GM10266 (cell line): ENCODE measurements around the gene IMMP2L.

Experiments used
- DNase-seq: peaks from one replicate; pipeline ENCODE4 v3.0.0; 2012; ENCODE audit errors: extremely low spot score
- TF ChIP-seq, protein P1 (sequence below): IDR thresholded peaks from 2 replicates; pipeline ENCODE4 v1.5.1; 2012; ENCODE audit warnings: mild to moderate bottlenecking, low read depth; ENCODE audit not compliant: control insufficient read depth, insufficient read depth; ENCODE audit errors: missing control alignments

The IMMP2L gene

DNA sequence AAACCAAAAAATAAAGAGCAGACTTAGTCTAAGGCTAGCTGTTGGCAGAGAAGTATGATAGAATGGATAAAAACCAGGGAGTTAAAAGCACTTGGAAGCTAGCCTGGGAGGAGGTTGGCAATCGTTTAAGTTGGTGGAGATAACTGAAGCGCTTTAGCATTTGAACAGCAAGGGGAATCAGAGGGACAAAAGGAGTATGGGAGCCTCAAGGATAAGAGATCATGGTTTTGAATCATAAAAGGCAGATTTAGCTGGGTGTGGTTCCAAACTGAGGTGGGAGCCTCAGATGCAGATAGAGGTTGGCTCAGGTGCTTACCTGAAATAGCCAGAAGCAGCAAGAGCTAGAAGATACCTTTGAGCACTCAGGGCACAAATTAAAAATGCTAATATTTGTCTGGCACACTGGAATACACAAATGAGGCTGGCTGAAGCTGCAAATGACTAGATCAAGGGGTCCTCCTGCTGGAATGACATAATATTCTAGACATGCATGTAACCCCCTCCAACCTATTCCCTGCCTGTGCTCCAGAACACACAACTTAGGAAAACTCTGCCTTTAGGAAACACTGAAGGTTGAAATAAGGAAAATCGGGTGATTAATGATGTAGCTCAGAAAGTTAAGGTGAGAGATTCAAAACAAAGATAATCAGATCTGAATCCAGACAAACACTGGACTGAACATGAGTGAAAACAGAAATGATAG, 843.6 kb downstream of the IMMP2L start:
- DNase-seq: no peak
- TF ChIP-seq, protein P1, sequence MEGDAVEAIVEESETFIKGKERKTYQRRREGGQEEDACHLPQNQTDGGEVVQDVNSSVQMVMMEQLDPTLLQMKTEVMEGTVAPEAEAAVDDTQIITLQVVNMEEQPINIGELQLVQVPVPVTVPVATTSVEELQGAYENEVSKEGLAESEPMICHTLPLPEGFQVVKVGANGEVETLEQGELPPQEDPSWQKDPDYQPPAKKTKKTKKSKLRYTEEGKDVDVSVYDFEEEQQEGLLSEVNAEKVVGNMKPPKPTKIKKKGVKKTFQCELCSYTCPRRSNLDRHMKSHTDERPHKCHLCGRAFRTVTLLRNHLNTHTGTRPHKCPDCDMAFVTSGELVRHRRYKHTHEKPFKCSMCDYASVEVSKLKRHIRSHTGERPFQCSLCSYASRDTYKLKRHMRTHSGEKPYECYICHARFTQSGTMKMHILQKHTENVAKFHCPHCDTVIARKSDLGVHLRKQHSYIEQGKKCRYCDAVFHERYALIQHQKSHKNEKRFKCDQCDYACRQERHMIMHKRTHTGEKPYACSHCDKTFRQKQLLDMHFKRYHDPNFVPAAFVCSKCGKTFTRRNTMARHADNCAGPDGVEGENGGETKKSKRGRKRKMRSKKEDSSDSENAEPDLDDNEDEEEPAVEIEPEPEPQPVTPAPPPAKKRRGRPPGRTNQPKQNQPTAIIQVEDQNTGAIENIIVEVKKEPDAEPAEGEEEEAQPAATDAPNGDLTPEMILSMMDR: no peak

DNA sequence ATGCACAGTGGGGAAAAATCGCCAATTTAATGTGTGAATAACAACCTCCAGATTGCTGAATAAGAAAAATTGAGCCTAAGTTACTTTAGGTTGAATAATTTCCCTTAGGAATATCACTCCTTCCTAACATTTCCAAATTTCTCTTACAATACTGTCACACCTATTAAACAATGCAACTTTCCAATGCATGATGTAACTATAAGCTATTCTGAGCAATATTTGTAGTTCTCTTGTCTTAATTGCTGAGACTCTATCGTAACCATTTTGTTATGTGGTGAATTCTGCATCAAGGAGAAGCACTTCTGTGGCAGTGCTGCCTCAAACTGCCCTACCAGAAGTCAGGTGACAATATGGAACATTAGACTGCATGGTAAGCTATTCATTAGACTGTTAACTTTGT, 858.1 kb downstream of the IMMP2L start:
- DNase-seq: no peak

DNA sequence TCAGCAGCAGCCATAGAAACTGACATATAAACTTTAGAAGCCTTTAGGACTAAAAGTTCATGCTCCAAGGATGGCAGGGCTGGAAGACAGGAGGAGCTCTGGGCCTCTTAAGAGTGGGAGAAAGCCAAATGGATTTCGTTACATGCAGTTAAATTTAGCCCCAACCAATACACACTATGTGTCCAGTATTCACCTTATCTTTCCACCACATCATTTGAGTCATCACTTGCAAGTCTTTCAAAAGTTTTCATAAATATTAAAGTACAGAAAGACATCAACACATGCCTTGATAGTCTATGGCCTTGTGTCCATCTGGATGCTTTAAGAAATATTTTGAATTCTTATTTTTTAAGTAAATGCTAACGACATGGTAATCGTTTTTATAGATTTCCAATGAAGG, 863.7 kb downstream of the IMMP2L start:
- DNase-seq: no peak
- TF ChIP-seq, protein P1: no peak

More for the DNA sequence above, 858.1 kb downstream of the IMMP2L start:
- TF ChIP-seq, protein P1: no peak

DNA sequence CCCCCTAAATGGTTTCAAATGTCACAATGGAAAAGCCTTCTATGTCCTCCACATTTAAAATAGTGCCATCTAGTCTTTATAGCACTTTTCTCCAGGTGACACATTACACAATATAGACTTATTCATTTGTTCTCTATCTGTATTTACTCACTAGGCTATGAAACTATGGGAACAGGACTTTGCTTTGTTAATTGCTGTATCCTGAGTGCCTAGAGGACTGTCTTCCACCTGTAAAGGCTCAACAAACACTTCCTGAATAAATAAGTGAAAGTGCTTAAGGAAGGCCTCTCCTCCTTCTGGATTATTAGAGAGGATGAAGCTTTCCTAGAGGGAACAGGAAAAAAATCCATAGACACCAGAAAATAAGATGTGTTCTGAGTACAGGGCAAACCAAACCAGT, 868.9 kb downstream of the IMMP2L start:
- DNase-seq: no peak
- TF ChIP-seq, protein P1: no peak

DNA sequence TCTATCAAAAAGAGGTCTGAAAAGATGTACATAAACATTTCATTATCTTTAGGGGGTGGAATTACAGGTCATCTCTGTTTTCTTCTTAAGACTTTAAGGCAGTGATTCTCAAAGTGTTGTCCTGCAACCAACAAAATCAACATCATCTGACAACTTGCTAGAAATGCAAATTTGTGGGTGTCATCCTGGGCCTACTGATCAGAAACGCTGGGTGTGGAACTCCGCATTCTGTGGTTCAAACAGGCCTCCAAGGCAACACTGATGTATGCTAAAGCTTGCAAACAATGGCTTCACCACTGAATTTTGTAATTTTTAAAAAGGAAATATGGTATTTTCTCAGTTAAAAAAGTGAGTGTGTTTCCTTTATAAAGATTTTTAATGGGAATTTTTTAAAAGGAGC, 873.4 kb downstream of the IMMP2L start:
- DNase-seq: no peak
- TF ChIP-seq, protein P1: no peak

DNA sequence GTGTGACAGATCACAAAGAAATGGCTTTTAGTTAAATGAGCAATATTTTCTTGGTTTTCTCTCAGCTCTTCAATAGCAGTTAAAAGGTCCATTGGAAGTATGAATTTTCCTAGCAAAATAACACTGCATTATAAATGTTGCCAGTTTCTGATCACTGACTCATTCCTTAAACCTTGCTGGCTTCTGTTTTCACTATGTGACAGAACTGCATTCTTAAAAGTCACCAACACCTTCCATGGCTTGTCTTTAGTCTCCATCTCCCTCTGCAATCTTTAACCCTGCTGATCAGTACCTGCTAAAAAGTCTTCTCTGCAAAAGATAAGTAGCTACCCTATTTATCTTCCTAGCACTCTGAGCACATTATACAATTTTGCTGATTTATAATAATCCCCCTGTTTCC, 876.4 kb downstream of the IMMP2L start:
- DNase-seq: no peak
- TF ChIP-seq, protein P1: no peak

DNA sequence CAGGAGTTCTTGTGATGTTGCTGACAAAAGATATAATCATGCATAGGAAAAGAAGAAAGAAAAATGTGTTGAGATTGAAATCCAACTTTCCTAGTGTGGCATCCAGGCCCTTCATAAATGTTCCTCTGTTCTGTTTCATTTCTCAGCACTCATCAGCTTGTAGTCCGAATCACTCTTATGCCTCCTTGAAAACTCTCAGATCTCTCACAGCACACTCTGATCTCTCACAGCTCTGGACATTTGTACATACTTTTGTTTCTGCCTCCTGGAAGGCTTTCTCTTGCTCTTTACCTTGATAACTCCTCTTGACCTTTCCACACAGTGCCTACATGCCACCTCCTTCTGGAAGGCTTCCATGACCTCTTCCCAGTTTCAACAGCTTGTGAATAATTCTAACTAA, 880.4 kb downstream of the IMMP2L start:
- no peak for DNase-seq
- TF ChIP-seq, protein P1: no peak
